Measurements from ENCODE around the gene PLCB1. TPM values are rescaled to one million over a fixed set of nuclear protein-coding genes. Genes with fewer than 3 reads are reported as not detected.
A peak's percentile ranks its signal among the peaks of the same experiment; 100 is the strongest.

PLCB1 gene
- total and polyA plus RNA-seq, 2 experiments from 2014 or later, result 14.9 to 20.7 TPM

DNA sequence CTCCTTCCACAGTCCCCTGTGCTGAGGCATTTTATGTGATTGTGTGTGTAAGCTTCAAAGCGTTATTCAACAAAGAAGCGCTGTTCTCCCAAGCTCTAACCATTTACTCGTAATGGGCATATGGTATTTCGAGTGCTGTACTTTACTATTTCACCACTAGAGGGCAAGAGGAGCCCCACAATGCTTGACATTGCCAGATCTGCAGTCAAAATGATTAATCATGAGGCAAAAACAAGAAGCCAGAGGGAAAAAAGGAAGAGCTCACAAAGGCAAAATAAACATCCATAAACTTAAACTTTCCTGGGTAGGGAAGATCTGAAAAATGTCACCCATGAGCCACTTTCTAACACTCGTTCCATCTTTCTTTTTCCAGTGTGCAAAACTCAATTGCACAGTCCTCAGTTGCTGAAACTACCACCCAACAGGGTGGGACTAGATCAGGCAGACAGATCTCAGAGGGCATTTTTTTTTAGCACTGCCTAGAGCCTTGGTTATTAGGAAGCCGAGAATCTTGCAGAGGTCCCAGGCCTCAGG is 721.8 kb downstream of the PLCB1 start:
- peaks cover 6% of the 10 kb centered on the region; the same call in 1 of the 3 replicates for H3K36me3 Mint-ChIP-seq (ENCODE audit: low read depth)
- Histone ChIP-seq H2AFZ (no peak overlapping the region), H4K20me1 (replicated peaks; ENCODE audit: insufficient read depth) (no peaks in the 10 kb centered on the region), H3K79me2 (replicated peaks; ENCODE audit: insufficient read depth) (no peaks in the 10 kb centered on the region), H3K4me2 (no peak overlapping the region), H3K27me3 (ENCODE audit: insufficient read depth) (no peaks in the 10 kb centered on the region), H3K27ac (ENCODE audit: low read depth) (peak overlapping the region; percentile 27; the same call in 1 of the 2 replicates), H3K9me2 (ENCODE audit: insufficient read depth) (no peaks in the 10 kb centered on the region), H3K4me3 (no peak overlapping the region), H3K36me3 (ENCODE audit: insufficient read depth) (no peaks in the 10 kb centered on the region), H3K4me1 (ENCODE audit: insufficient read depth) (peaks cover 6% of the 10 kb centered on the region), H3F3A (replicated peaks; ENCODE audit: low read depth) (no peaks in the 10 kb centered on the region)
- no peak overlapping the region for H3K27ac Mint-ChIP-seq
- DNase-seq (ENCODE audit: low spot score), result peak; percentile 87
- ATAC-seq, result peak; percentile 97
- H3K9me3 Mint-ChIP-seq, result peaks cover 8% of the 10 kb centered on the region; the same call in 1 of the 3 replicates
- H3K4me3 Mint-ChIP-seq, result no peak overlapping the region
- H3K4me1 Mint-ChIP-seq, result no peaks in the 10 kb centered on the region; the same call in 2 of the 3 replicates
- TF ChIP-seq EZH2phosphoT487 (IDR thresholded peaks at IDR 0.05; ENCODE audit: unreplicated experiment), result no peak
- TF ChIP-seq, protein P1, sequence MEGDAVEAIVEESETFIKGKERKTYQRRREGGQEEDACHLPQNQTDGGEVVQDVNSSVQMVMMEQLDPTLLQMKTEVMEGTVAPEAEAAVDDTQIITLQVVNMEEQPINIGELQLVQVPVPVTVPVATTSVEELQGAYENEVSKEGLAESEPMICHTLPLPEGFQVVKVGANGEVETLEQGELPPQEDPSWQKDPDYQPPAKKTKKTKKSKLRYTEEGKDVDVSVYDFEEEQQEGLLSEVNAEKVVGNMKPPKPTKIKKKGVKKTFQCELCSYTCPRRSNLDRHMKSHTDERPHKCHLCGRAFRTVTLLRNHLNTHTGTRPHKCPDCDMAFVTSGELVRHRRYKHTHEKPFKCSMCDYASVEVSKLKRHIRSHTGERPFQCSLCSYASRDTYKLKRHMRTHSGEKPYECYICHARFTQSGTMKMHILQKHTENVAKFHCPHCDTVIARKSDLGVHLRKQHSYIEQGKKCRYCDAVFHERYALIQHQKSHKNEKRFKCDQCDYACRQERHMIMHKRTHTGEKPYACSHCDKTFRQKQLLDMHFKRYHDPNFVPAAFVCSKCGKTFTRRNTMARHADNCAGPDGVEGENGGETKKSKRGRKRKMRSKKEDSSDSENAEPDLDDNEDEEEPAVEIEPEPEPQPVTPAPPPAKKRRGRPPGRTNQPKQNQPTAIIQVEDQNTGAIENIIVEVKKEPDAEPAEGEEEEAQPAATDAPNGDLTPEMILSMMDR (conservative IDR thresholded peaks at IDR 0.05; ENCODE audit: low read depth in 2 of 2), result peak; percentile 79 to 95
- H3K27me3 Mint-ChIP-seq (ENCODE audit: insufficient read depth, low read depth, poor library complexity), result no peaks in the 10 kb centered on the region

DNA sequence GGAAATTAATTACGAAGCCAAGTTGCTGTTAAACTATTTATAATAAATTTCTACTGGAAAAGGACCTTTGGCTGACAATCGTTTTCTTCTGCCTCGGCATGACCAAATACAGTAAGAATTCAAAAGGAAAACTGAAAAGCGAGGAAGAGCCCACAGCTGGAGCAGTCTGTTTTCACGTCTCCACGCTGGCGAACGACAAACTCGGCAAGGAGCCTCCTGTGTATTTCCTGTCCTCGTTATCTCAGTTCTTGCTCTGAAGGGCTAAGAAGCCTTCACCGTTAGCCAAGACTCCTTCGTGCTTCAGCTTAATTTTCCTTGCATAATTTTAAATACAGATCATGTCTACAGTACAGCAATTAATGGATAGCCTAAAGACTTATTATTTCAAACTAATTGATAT is 722.5 kb downstream of the PLCB1 start:
- peaks cover 8% of the 10 kb centered on the region; the same call in 1 of the 3 replicates for H3K9me3 Mint-ChIP-seq
- no peak overlapping the region for H2AFZ ChIP-seq
- H3K27ac Mint-ChIP-seq, result 0 out of 2 replicates have a peak overlapping the region, but pooled peaks have one; percentile 5

More for the DNA sequence above, 722.5 kb downstream of the PLCB1 start:
- Histone ChIP-seq H3K4me2 (no peak overlapping the region), H3K79me2 (replicated peaks; ENCODE audit: insufficient read depth) (no peaks in the 10 kb centered on the region), H3K27ac (ENCODE audit: low read depth) (peak overlapping the region; percentile 27; the same call in 1 of the 2 replicates), H4K20me1 (replicated peaks; ENCODE audit: insufficient read depth) (no peaks in the 10 kb centered on the region), H3K9me2 (ENCODE audit: insufficient read depth) (no peaks in the 10 kb centered on the region), H3K4me1 (ENCODE audit: insufficient read depth) (peaks cover 6% of the 10 kb centered on the region), H3F3A (replicated peaks; ENCODE audit: low read depth) (no peaks in the 10 kb centered on the region), H3K36me3 (ENCODE audit: insufficient read depth) (no peaks in the 10 kb centered on the region), H3K4me3 (no peak overlapping the region), H3K27me3 (ENCODE audit: insufficient read depth) (no peaks in the 10 kb centered on the region)
- no peak overlapping the region for H3K4me3 Mint-ChIP-seq
- TF ChIP-seq, protein P2, sequence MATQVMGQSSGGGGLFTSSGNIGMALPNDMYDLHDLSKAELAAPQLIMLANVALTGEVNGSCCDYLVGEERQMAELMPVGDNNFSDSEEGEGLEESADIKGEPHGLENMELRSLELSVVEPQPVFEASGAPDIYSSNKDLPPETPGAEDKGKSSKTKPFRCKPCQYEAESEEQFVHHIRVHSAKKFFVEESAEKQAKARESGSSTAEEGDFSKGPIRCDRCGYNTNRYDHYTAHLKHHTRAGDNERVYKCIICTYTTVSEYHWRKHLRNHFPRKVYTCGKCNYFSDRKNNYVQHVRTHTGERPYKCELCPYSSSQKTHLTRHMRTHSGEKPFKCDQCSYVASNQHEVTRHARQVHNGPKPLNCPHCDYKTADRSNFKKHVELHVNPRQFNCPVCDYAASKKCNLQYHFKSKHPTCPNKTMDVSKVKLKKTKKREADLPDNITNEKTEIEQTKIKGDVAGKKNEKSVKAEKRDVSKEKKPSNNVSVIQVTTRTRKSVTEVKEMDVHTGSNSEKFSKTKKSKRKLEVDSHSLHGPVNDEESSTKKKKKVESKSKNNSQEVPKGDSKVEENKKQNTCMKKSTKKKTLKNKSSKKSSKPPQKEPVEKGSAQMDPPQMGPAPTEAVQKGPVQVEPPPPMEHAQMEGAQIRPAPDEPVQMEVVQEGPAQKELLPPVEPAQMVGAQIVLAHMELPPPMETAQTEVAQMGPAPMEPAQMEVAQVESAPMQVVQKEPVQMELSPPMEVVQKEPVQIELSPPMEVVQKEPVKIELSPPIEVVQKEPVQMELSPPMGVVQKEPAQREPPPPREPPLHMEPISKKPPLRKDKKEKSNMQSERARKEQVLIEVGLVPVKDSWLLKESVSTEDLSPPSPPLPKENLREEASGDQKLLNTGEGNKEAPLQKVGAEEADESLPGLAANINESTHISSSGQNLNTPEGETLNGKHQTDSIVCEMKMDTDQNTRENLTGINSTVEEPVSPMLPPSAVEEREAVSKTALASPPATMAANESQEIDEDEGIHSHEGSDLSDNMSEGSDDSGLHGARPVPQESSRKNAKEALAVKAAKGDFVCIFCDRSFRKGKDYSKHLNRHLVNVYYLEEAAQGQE (IDR thresholded peaks at IDR 0.05; ENCODE audit: unreplicated experiment), result no peak
- TF ChIP-seq NANOG (IDR thresholded peaks at IDR 0.05; ENCODE audit: borderline replicate concordance) (no peak), JUNB (IDR thresholded peaks at IDR 0.05; ENCODE audit: unreplicated experiment) (no peak), EZH2 (IDR thresholded peaks at IDR 0.05; ENCODE audit: low read depth, unreplicated experiment) (no peak), ZNF114 (CRISPR knock-in tag; IDR thresholded peaks at IDR 0.05) (no peak), STAT1 (IDR thresholded peaks at IDR 0.05; ENCODE audit: unreplicated experiment) (no peak)
- DNase-seq (ENCODE audit: low spot score) (peak; percentile 46), ATAC-seq (peak; percentile 62)
- H3K4me1 Mint-ChIP-seq, result no peaks in the 10 kb centered on the region; the same call in 2 of the 3 replicates
- peaks cover 6% of the 10 kb centered on the region; the same call in 1 of the 3 replicates for H3K36me3 Mint-ChIP-seq (ENCODE audit: low read depth)
- H3K27me3 Mint-ChIP-seq (ENCODE audit: insufficient read depth, low read depth, poor library complexity), result no peaks in the 10 kb centered on the region
